ENCODE results near the gene TRAPPC3L. TPM values are rescaled to one million over a fixed set of nuclear protein-coding genes. Genes with fewer than 3 reads are reported as not detected.

TRAPPC3L gene
- total RNA-seq, 1 donor: under 0.01 TPM

- TF ChIP-seq CTCF (IDR thresholded peaks at IDR 0.05; ENCODE audit: extremely low read depth, low read depth, low read length): no peak
- no peak for DNase-seq (ENCODE audit: insufficient read length, low spot score, missing footprints)
- H3K4me3 ChIP-seq (ENCODE audit: insufficient read depth, low read length): no peak overlapping the region
- peaks cover 31% of the 10 kb centered on the region for H3K4me1 ChIP-seq (ENCODE audit: insufficient read depth, low read length)
- no peaks in the 10 kb centered on the region for H3K27me3 ChIP-seq (ENCODE audit: insufficient read depth, low read length)
- peaks cover 44% of the 10 kb centered on the region for H3K79me2 ChIP-seq (ENCODE audit: insufficient read depth, low read length)
- no peak overlapping the region for H2AFZ ChIP-seq (ENCODE audit: low read length)
- H4K20me1 ChIP-seq (ENCODE audit: insufficient read depth, low read length): no peaks in the 10 kb centered on the region
- no peaks in the 10 kb centered on the region for H3K9me3 ChIP-seq (ENCODE audit: low read depth, low read length)
- H3K27ac ChIP-seq (ENCODE audit: low read depth, low read length): no peak overlapping the region
- no peak overlapping the region for H3K4me2 ChIP-seq (ENCODE audit: insufficient read depth, low read length)
- no peaks in the 10 kb centered on the region for H3K36me3 ChIP-seq (ENCODE audit: insufficient read depth, low read length)
Observed at GRCh38 chr6:116568821-116569755, 23.6 kb upstream of the TRAPPC3L start.

GRCh38 chr6:116568111-116568510, 22.6 kb upstream of the TRAPPC3L start:
- no peaks in the 10 kb centered on the region for H3K27me3 ChIP-seq (ENCODE audit: insufficient read depth, low read length)
- H3K4me1 ChIP-seq (ENCODE audit: insufficient read depth, low read length): peaks cover 31% of the 10 kb centered on the region
- H3K9me3 ChIP-seq (ENCODE audit: low read depth, low read length): no peaks in the 10 kb centered on the region
- peak; percentile 43 for DNase-seq (ENCODE audit: insufficient read length, low spot score, missing footprints)
- no peak overlapping the region for H3K27ac ChIP-seq (ENCODE audit: low read depth, low read length)
- peaks cover 34% of the 10 kb centered on the region for H3K79me2 ChIP-seq (ENCODE audit: insufficient read depth, low read length)
- H3K36me3 ChIP-seq (ENCODE audit: insufficient read depth, low read length): no peaks in the 10 kb centered on the region
- no peaks in the 10 kb centered on the region for H4K20me1 ChIP-seq (ENCODE audit: insufficient read depth, low read length)
- H2AFZ ChIP-seq (ENCODE audit: low read length): no peak overlapping the region
- TF ChIP-seq CTCF (IDR thresholded peaks at IDR 0.05; ENCODE audit: extremely low read depth, low read depth, low read length): no peak
- H3K4me2 ChIP-seq (ENCODE audit: insufficient read depth, low read length): no peak overlapping the region
- no peak overlapping the region for H3K4me3 ChIP-seq (ENCODE audit: insufficient read depth, low read length)

- Histone ChIP-seq H3K4me1 (ENCODE audit: insufficient read depth, low read length) (peaks cover 26% of the 10 kb centered on the region), H3K4me3 (ENCODE audit: insufficient read depth, low read length) (peak overlapping the region; percentile 66), H3K27me3 (ENCODE audit: insufficient read depth, low read length) (no peaks in the 10 kb centered on the region), H4K20me1 (ENCODE audit: insufficient read depth, low read length) (no peaks in the 10 kb centered on the region), H3K9me3 (ENCODE audit: low read depth, low read length) (no peaks in the 10 kb centered on the region), H3K27ac (ENCODE audit: low read depth, low read length) (peak overlapping the region; percentile 64), H3K36me3 (ENCODE audit: insufficient read depth, low read length) (no peaks in the 10 kb centered on the region), H3K79me2 (ENCODE audit: insufficient read depth, low read length) (peaks cover 9% of the 10 kb centered on the region), H3K4me2 (ENCODE audit: insufficient read depth, low read length) (peak overlapping the region; percentile 75), H2AFZ (ENCODE audit: low read length) (peak overlapping the region; percentile 90)
- no peak for TF ChIP-seq CTCF (IDR thresholded peaks at IDR 0.05; ENCODE audit: extremely low read depth, low read depth, low read length)
- peak; percentile 37 for DNase-seq (ENCODE audit: insufficient read length, low spot score, missing footprints)
Observed at GRCh38 chr6:116564921-116565872, 19.7 kb upstream of the TRAPPC3L start.
